Stimulated activated memory B cell treated with anti-CD40 and anti-IgM and Interleukin-4, amounts not matched to agents 10 μg/mL and 1 μg/mL and 100 μg/mL, for 72 hours (primary cell): ENCODE data around the gene P2RX1.

Source experiments
- ATAC-seq: fragments of 150-1000 bp; cut with Tn5 transposase; 2 replicates; pipeline ENCODE4 v1.10.0; 2021
- H3K27ac Mint-ChIP-seq: one replicate; pipeline ENCODE4 v1.8.0; 2022; ENCODE audit warnings: mild to moderate bottlenecking, mixed read lengths
- H3K27me3 Mint-ChIP-seq: one replicate; pipeline ENCODE4 v1.8.0; 2022; ENCODE audit warnings: mixed read lengths
- H3K36me3 Mint-ChIP-seq: one replicate; pipeline ENCODE4 v1.8.0; 2022; ENCODE audit warnings: mixed read lengths
- H3K4me1 Mint-ChIP-seq: one replicate; pipeline ENCODE4 v1.8.0; 2022; ENCODE audit warnings: mixed read lengths
- H3K4me3 Mint-ChIP-seq: one replicate; pipeline ENCODE4 v1.8.0; 2022; ENCODE audit warnings: mild to moderate bottlenecking, moderate library complexity, mixed read lengths
- H3K9me3 Mint-ChIP-seq: one replicate; pipeline ENCODE4 v1.8.0; 2022; ENCODE audit warnings: mixed read lengths

Gene P2RX1

GRCh38 chr17:3893003-3893719 lies 23.1 kb downstream of the P2RX1 start, which contains the start of gene CAMKK1:
Gene CAMKK1 (minus strand): TSS chr17:3893053. CDS start chr17:3885687, 7,366 bp downstream.
- peak; percentile 95 for ATAC-seq
- H3K36me3 Mint-ChIP-seq = no peaks in the 10 kb centered on the region
- no peaks in the 10 kb centered on the region for H3K9me3 Mint-ChIP-seq
- peak within 1 kb of the TSS; percentile 70 for H3K4me3 Mint-ChIP-seq
- no peaks in the 10 kb centered on the region for H3K27me3 Mint-ChIP-seq
- peak within 1 kb of the TSS; percentile 84 for H3K27ac Mint-ChIP-seq
- peaks cover 44% of the 10 kb centered on the region for H3K4me1 Mint-ChIP-seq

GRCh38 chr17:3892095-3892998 lies 23.9 kb downstream of the P2RX1 start:
- Mint-ChIP-seq H3K4me1 (peaks cover 52% of the 10 kb centered on the region), H3K36me3 (no peaks in the 10 kb centered on the region), H3K4me3 (peak overlapping the region; percentile 59)

GRCh38 chr17:3891626-3892094 lies 24.6 kb downstream of the P2RX1 start:
- Mint-ChIP-seq H3K27me3 (no peaks in the 10 kb centered on the region), H3K36me3 (no peaks in the 10 kb centered on the region), H3K4me1 (peaks cover 59% of the 10 kb centered on the region), H3K9me3 (no peaks in the 10 kb centered on the region), H3K4me3 (peak overlapping the region; percentile 59), H3K27ac (peak overlapping the region; percentile 2)
- ATAC-seq = no peak

More at GRCh38 chr17:3892095-3892998, 23.9 kb downstream of the P2RX1 start:
- peak; percentile 40 for ATAC-seq
- Mint-ChIP-seq H3K9me3 (no peaks in the 10 kb centered on the region), H3K27me3 (no peaks in the 10 kb centered on the region), H3K27ac (peak overlapping the region; percentile 2)

- peak overlapping the region; percentile 31 for H3K27ac Mint-ChIP-seq
- H3K9me3 Mint-ChIP-seq = no peaks in the 10 kb centered on the region
- H3K27me3 Mint-ChIP-seq = no peaks in the 10 kb centered on the region
- H3K4me1 Mint-ChIP-seq = peaks cover 66% of the 10 kb centered on the region
- ATAC-seq = no peak
- no peak overlapping the region for H3K4me3 Mint-ChIP-seq
- no peaks in the 10 kb centered on the region for H3K36me3 Mint-ChIP-seq
These were observed 25.4 kb downstream of the P2RX1 start for GRCh38 chr17:3890878-3891219.

GRCh38 chr17:3890082-3890877 lies 26.0 kb downstream of the P2RX1 start:
- ATAC-seq = no peak
- peaks cover 65% of the 10 kb centered on the region for H3K4me1 Mint-ChIP-seq
- H3K4me3 Mint-ChIP-seq = peak overlapping the region; percentile 16
- no peaks in the 10 kb centered on the region for H3K9me3 Mint-ChIP-seq
- peaks cover 1% of the 10 kb centered on the region for H3K36me3 Mint-ChIP-seq
- peak overlapping the region; percentile 31 for H3K27ac Mint-ChIP-seq
- H3K27me3 Mint-ChIP-seq = no peaks in the 10 kb centered on the region

- no peaks in the 10 kb centered on the region for H3K27me3 Mint-ChIP-seq
- ATAC-seq = no peak
- peaks cover 9% of the 10 kb centered on the region for H3K36me3 Mint-ChIP-seq
- peaks cover 60% of the 10 kb centered on the region for H3K4me1 Mint-ChIP-seq
- H3K4me3 Mint-ChIP-seq = no peak overlapping the region
- H3K27ac Mint-ChIP-seq = no peak overlapping the region
- H3K9me3 Mint-ChIP-seq = no peaks in the 10 kb centered on the region
These were observed 26.8 kb downstream of the P2RX1 start for GRCh38 chr17:3889325-3890012.

GRCh38 chr17:3888343-3889171 lies 27.7 kb downstream of the P2RX1 start:
- Mint-ChIP-seq H3K4me1 (peaks cover 53% of the 10 kb centered on the region), H3K36me3 (peaks cover 9% of the 10 kb centered on the region), H3K4me3 (no peak overlapping the region), H3K27me3 (no peaks in the 10 kb centered on the region), H3K27ac (no peak overlapping the region), H3K9me3 (no peaks in the 10 kb centered on the region)
- ATAC-seq = no peak

- Mint-ChIP-seq H3K36me3 (peaks cover 15% of the 10 kb centered on the region), H3K27ac (peak overlapping the region; percentile 79), H3K4me1 (peaks cover 56% of the 10 kb centered on the region), H3K9me3 (no peaks in the 10 kb centered on the region), H3K27me3 (no peaks in the 10 kb centered on the region), H3K4me3 (no peak overlapping the region)
- ATAC-seq = no peak
These were observed 28.5 kb downstream of the P2RX1 start for GRCh38 chr17:3887804-3888203.

- Mint-ChIP-seq H3K9me3 (no peaks in the 10 kb centered on the region), H3K36me3 (peaks cover 15% of the 10 kb centered on the region), H3K27ac (peak overlapping the region; percentile 79), H3K4me1 (peaks cover 58% of the 10 kb centered on the region), H3K4me3 (no peak overlapping the region), H3K27me3 (no peaks in the 10 kb centered on the region)
- ATAC-seq = no peak
These were observed 28.9 kb downstream of the P2RX1 start for GRCh38 chr17:3887394-3887793.

- Mint-ChIP-seq H3K36me3 (peaks cover 15% of the 10 kb centered on the region), H3K4me3 (peak overlapping the region; percentile 13), H3K27ac (peak overlapping the region; percentile 79), H3K9me3 (no peaks in the 10 kb centered on the region), H3K4me1 (peaks cover 55% of the 10 kb centered on the region), H3K27me3 (no peaks in the 10 kb centered on the region)
- peak; percentile 28 for ATAC-seq
These were observed 29.5 kb downstream of the P2RX1 start for GRCh38 chr17:3886776-3887175.

GRCh38 chr17:3885970-3886369 lies 30.3 kb downstream of the P2RX1 start:
- Mint-ChIP-seq H3K27me3 (no peaks in the 10 kb centered on the region), H3K9me3 (no peaks in the 10 kb centered on the region), H3K36me3 (peaks cover 15% of the 10 kb centered on the region), H3K4me1 (peaks cover 46% of the 10 kb centered on the region), H3K27ac (peak overlapping the region; percentile 79), H3K4me3 (no peak overlapping the region)
- no peak for ATAC-seq

- H3K4me1 Mint-ChIP-seq = peaks cover 39% of the 10 kb centered on the region
- H3K4me3 Mint-ChIP-seq = no peak overlapping the region
- no peak for ATAC-seq
- H3K9me3 Mint-ChIP-seq = no peaks in the 10 kb centered on the region
- peaks cover 15% of the 10 kb centered on the region for H3K36me3 Mint-ChIP-seq
- no peak overlapping the region for H3K27ac Mint-ChIP-seq
- no peaks in the 10 kb centered on the region for H3K27me3 Mint-ChIP-seq
These were observed 31.0 kb downstream of the P2RX1 start for GRCh38 chr17:3885271-3885670.

- Mint-ChIP-seq H3K27me3 (no peaks in the 10 kb centered on the region), H3K9me3 (no peaks in the 10 kb centered on the region), H3K27ac (no peak overlapping the region), H3K4me1 (peaks cover 36% of the 10 kb centered on the region), H3K4me3 (no peak overlapping the region), H3K36me3 (peaks cover 26% of the 10 kb centered on the region)
- no peak for ATAC-seq
These were observed 32.1 kb downstream of the P2RX1 start for GRCh38 chr17:3884188-3884587.

- Mint-ChIP-seq H3K4me3 (no peak overlapping the region), H3K9me3 (no peaks in the 10 kb centered on the region), H3K27ac (no peak overlapping the region), H3K4me1 (peaks cover 23% of the 10 kb centered on the region), H3K27me3 (no peaks in the 10 kb centered on the region), H3K36me3 (peaks cover 29% of the 10 kb centered on the region)
- ATAC-seq = peak; percentile 17
These were observed 34.0 kb downstream of the P2RX1 start for GRCh38 chr17:3882276-3882675.
